ENCODE results near the gene ALDH3B1.

Gene ALDH3B1

GRCh38 chr11:67996622-67997474, 13.3 kb upstream of the ALDH3B1 start:
- no peak overlapping the region for H3K4me2 ChIP-seq (ENCODE audit: low read length)
- no peaks in the 10 kb centered on the region for H3K27me3 ChIP-seq (ENCODE audit: low read depth, low read length)
- H4K20me1 ChIP-seq (ENCODE audit: insufficient read depth, low read length): peaks cover 43% of the 10 kb centered on the region
- no peak overlapping the region for H3K4me3 ChIP-seq (ENCODE audit: low read length)
- peaks cover 32% of the 10 kb centered on the region for H3K79me2 ChIP-seq (ENCODE audit: low read length)
- no peaks in the 10 kb centered on the region for H3K9me3 ChIP-seq (ENCODE audit: insufficient read depth, low read length)
- no peak overlapping the region for H2AFZ ChIP-seq (ENCODE audit: low read depth, low read length)
- H3K9ac ChIP-seq (ENCODE audit: low read length): no peak overlapping the region
- H3K27ac ChIP-seq (ENCODE audit: low read length): no peak overlapping the region
- peaks cover 27% of the 10 kb centered on the region for H3K4me1 ChIP-seq (ENCODE audit: low read length)
- TF ChIP-seq EZH2phosphoT487 (IDR thresholded peaks at IDR 0.05; ENCODE audit: low read depth): no peak
- no peak for TF ChIP-seq CTCF (IDR thresholded peaks at IDR 0.05; ENCODE audit: low read depth, low read length)
- peaks cover 53% of the 10 kb centered on the region for H3K36me3 ChIP-seq (replicated peaks; ENCODE audit: low read depth, low read length)

- H4K20me1 ChIP-seq (ENCODE audit: insufficient read depth, low read length): peaks cover 43% of the 10 kb centered on the region
- H3K4me2 ChIP-seq (ENCODE audit: low read length): no peak overlapping the region
- H2AFZ ChIP-seq (ENCODE audit: low read depth, low read length): no peak overlapping the region
- peaks cover 59% of the 10 kb centered on the region for H3K36me3 ChIP-seq (replicated peaks; ENCODE audit: low read depth, low read length)
- H3K79me2 ChIP-seq (ENCODE audit: low read length): peaks cover 39% of the 10 kb centered on the region
- no peak overlapping the region for H3K9ac ChIP-seq (ENCODE audit: low read length)
- H3K4me3 ChIP-seq (ENCODE audit: low read length): no peak overlapping the region
- no peaks in the 10 kb centered on the region for H3K9me3 ChIP-seq (ENCODE audit: insufficient read depth, low read length)
- H3K4me1 ChIP-seq (ENCODE audit: low read length): peaks cover 33% of the 10 kb centered on the region
- H3K27me3 ChIP-seq (ENCODE audit: low read depth, low read length): no peaks in the 10 kb centered on the region
- TF ChIP-seq CTCF (IDR thresholded peaks at IDR 0.05; ENCODE audit: low read depth, low read length) (no peak), EZH2phosphoT487 (IDR thresholded peaks at IDR 0.05; ENCODE audit: low read depth) (no peak)
- no peak overlapping the region for H3K27ac ChIP-seq (ENCODE audit: low read length)
Observed at GRCh38 chr11:67997475-67997921, 12.6 kb upstream of the ALDH3B1 start.

- Histone ChIP-seq H3K9ac (ENCODE audit: low read length) (no peak overlapping the region), H3K4me1 (ENCODE audit: low read length) (peaks cover 38% of the 10 kb centered on the region), H2AFZ (ENCODE audit: low read depth, low read length) (no peak overlapping the region), H4K20me1 (ENCODE audit: insufficient read depth, low read length) (peaks cover 43% of the 10 kb centered on the region), H3K27ac (ENCODE audit: low read length) (no peak overlapping the region), H3K79me2 (ENCODE audit: low read length) (peaks cover 48% of the 10 kb centered on the region), H3K9me3 (ENCODE audit: insufficient read depth, low read length) (no peaks in the 10 kb centered on the region), H3K4me3 (ENCODE audit: low read length) (no peak overlapping the region), H3K4me2 (ENCODE audit: low read length) (no peak overlapping the region), H3K27me3 (ENCODE audit: low read depth, low read length) (no peaks in the 10 kb centered on the region), H3K36me3 (replicated peaks; ENCODE audit: low read depth, low read length) (peaks cover 63% of the 10 kb centered on the region)
- TF ChIP-seq CTCF (IDR thresholded peaks at IDR 0.05; ENCODE audit: low read depth, low read length): no peak
- no peak for TF ChIP-seq EZH2phosphoT487 (IDR thresholded peaks at IDR 0.05; ENCODE audit: low read depth)
Observed at GRCh38 chr11:67998150-67999045, 11.7 kb upstream of the ALDH3B1 start.

- Histone ChIP-seq H3K9ac (ENCODE audit: low read length) (no peak overlapping the region), H3K27ac (ENCODE audit: low read length) (no peak overlapping the region), H3K4me1 (ENCODE audit: low read length) (peaks cover 35% of the 10 kb centered on the region), H3K9me3 (ENCODE audit: insufficient read depth, low read length) (no peaks in the 10 kb centered on the region), H4K20me1 (ENCODE audit: insufficient read depth, low read length) (peaks cover 40% of the 10 kb centered on the region), H3K4me2 (ENCODE audit: low read length) (no peak overlapping the region), H3K36me3 (replicated peaks; ENCODE audit: low read depth, low read length) (peaks cover 63% of the 10 kb centered on the region), H3K4me3 (ENCODE audit: low read length) (no peak overlapping the region), H3K79me2 (ENCODE audit: low read length) (peaks cover 50% of the 10 kb centered on the region), H3K27me3 (ENCODE audit: low read depth, low read length) (no peaks in the 10 kb centered on the region), H2AFZ (ENCODE audit: low read depth, low read length) (no peak overlapping the region)
- TF ChIP-seq CTCF (IDR thresholded peaks at IDR 0.05; ENCODE audit: low read depth, low read length) (no peak), EZH2phosphoT487 (IDR thresholded peaks at IDR 0.05; ENCODE audit: low read depth) (no peak)
Observed at GRCh38 chr11:67999201-67999629, 10.9 kb upstream of the ALDH3B1 start.
